ENCODE results near the gene LAMA5. TPM values are rescaled to one million over a fixed set of nuclear protein-coding genes. Genes with fewer than 3 reads are reported as not detected.

The LAMA5 gene
- total RNA-seq, 1 experiment from 2014 or later: 1,050 TPM

- no peak for TF ChIP-seq CTCF (IDR thresholded peaks at IDR 0.05; ENCODE audit: insufficient read depth in 1 of 2, low read depth in 1 of 2, low read length in 1 of 2, severe bottlenecking in 1 of 2, unreplicated experiment in 1 of 2)
- peaks cover 27% of the 10 kb centered on the region for H3K36me3 ChIP-seq (ENCODE audit: control insufficient read depth, insufficient read depth, low read length)
- H3K4me3 ChIP-seq (ENCODE audit: low read depth, low read length): no peak overlapping the region
- Mint-ChIP-seq H3K9me3 (ENCODE audit: unreplicated experiment) (peaks cover 18% of the 10 kb centered on the region), H3K27me3 (ENCODE audit: insufficient read depth, unreplicated experiment) (no peaks in the 10 kb centered on the region), H3K4me3 (ENCODE audit: unreplicated experiment) (no peak overlapping the region), H3K36me3 (ENCODE audit: insufficient read depth, unreplicated experiment) (peaks cover 100% of the 10 kb centered on the region), H3K4me1 (ENCODE audit: low read depth, unreplicated experiment) (peaks cover 7% of the 10 kb centered on the region), H3K27ac (ENCODE audit: unreplicated experiment) (no peak overlapping the region)
- no TSS peak for BruUV-seq (replicated peaks)
- peaks cover 18% of the 10 kb centered on the region for H3K4me1 ChIP-seq
- CTCF ChIA-PET: interaction anchor here (0.7 kb wide), 1 partner anchor 29 kb away, joined by 4 read pairs; no protein-coding TSS in a partner anchor
- DNase-seq: no peak
- intact Hi-C loops (cut with micrococcal nuclease; ENCODE audit: unreplicated experiment): no loop called here
- POLR2A ChIA-PET: no interaction called here
- H3K27me3 ChIP-seq (replicated peaks; ENCODE audit: control insufficient read depth, insufficient read depth, low read length): no peaks in the 10 kb centered on the region
- no peaks in the 10 kb centered on the region for H3K9me3 ChIP-seq
Observed at GRCh38 chr20:62346398-62347150, 20.5 kb downstream of the LAMA5 start.

- no TSS peak for BruUV-seq (replicated peaks)
- Mint-ChIP-seq H3K27ac (ENCODE audit: unreplicated experiment) (peak overlapping the region; percentile 5), H3K36me3 (ENCODE audit: insufficient read depth, unreplicated experiment) (peaks cover 100% of the 10 kb centered on the region), H3K9me3 (ENCODE audit: unreplicated experiment) (peaks cover 18% of the 10 kb centered on the region), H3K4me3 (ENCODE audit: unreplicated experiment) (no peak overlapping the region), H3K4me1 (ENCODE audit: low read depth, unreplicated experiment) (peaks cover 7% of the 10 kb centered on the region), H3K27me3 (ENCODE audit: insufficient read depth, unreplicated experiment) (no peaks in the 10 kb centered on the region)
- Histone ChIP-seq H3K4me1 (peaks cover 11% of the 10 kb centered on the region), H3K9me3 (no peaks in the 10 kb centered on the region), H3K36me3 (ENCODE audit: control insufficient read depth, insufficient read depth, low read length) (peaks cover 26% of the 10 kb centered on the region), H3K4me3 (ENCODE audit: low read depth, low read length) (no peak overlapping the region), H3K27me3 (replicated peaks; ENCODE audit: control insufficient read depth, insufficient read depth, low read length) (no peaks in the 10 kb centered on the region)
- POLR2A ChIA-PET: no interaction called here
- intact Hi-C loops (cut with micrococcal nuclease; ENCODE audit: unreplicated experiment): no loop called here
- CTCF ChIA-PET: interaction anchor here (0.7 to 1.9 kb wide), 2 partner anchors 30 to 36 kb away, joined by 4 to 10 read pairs; no protein-coding TSS in a partner anchor
- DNase-seq: no peak
- TF ChIP-seq CTCF (IDR thresholded peaks at IDR 0.05; ENCODE audit: insufficient read depth in 1 of 2, low read depth in 1 of 2, low read length in 1 of 2, severe bottlenecking in 1 of 2, unreplicated experiment in 1 of 2): no peak
Observed at GRCh38 chr20:62345681-62346370, 21.3 kb downstream of the LAMA5 start.

- no TSS peak for BruUV-seq (replicated peaks)
Observed at GRCh38 chr20:62344782-62345181, 22.3 kb downstream of the LAMA5 start.

More at GRCh38 chr20:62344782-62345181, 22.3 kb downstream of the LAMA5 start:
- POLR2A ChIA-PET: no interaction called here
- Mint-ChIP-seq H3K4me3 (ENCODE audit: unreplicated experiment) (no peak overlapping the region), H3K4me1 (ENCODE audit: low read depth, unreplicated experiment) (peaks cover under 1% of the 10 kb centered on the region), H3K27ac (ENCODE audit: unreplicated experiment) (peak overlapping the region; percentile 64), H3K27me3 (ENCODE audit: insufficient read depth, unreplicated experiment) (no peaks in the 10 kb centered on the region), H3K36me3 (ENCODE audit: insufficient read depth, unreplicated experiment) (peaks cover 100% of the 10 kb centered on the region), H3K9me3 (ENCODE audit: unreplicated experiment) (peaks cover 17% of the 10 kb centered on the region)
- no peak for TF ChIP-seq CTCF (IDR thresholded peaks at IDR 0.05; ENCODE audit: insufficient read depth in 1 of 2, low read depth in 1 of 2, low read length in 1 of 2, severe bottlenecking in 1 of 2, unreplicated experiment in 1 of 2)
- Histone ChIP-seq H3K27me3 (replicated peaks; ENCODE audit: control insufficient read depth, insufficient read depth, low read length) (no peaks in the 10 kb centered on the region), H3K4me3 (ENCODE audit: low read depth, low read length) (no peak overlapping the region), H3K4me1 (peaks cover under 1% of the 10 kb centered on the region), H3K9me3 (no peaks in the 10 kb centered on the region), H3K36me3 (ENCODE audit: control insufficient read depth, insufficient read depth, low read length) (peaks cover 27% of the 10 kb centered on the region)
- intact Hi-C loops (cut with micrococcal nuclease; ENCODE audit: unreplicated experiment): loop anchor here (5.0 kb wide), 1 partner anchor 38 kb away; no protein-coding TSS in a partner anchor
- DNase-seq: no peak
- CTCF ChIA-PET: interaction anchor here (0.6 to 1.9 kb wide), 2 partner anchors 19 to 37 kb away, joined by 3 to 10 read pairs; no protein-coding TSS in a partner anchor

Measured in Caco-2 (cell line).